Keratinocyte (primary cell): ENCODE measurements around the gene C2CD2L. TPM values are rescaled to one million over a fixed set of nuclear protein-coding genes. Genes with fewer than 3 reads are reported as not detected.

Experiments used
- DNase-seq: peaks from one replicate; pipeline ENCODE4 v3.0.0-alpha.2; 2011; ENCODE audit warnings: low read depth, missing footprints, low spot score
- FAIRE-seq: peaks from 2 replicates; lab custom pipeline; 2011; peaks lifted over from hg19 to GRCh38; lab: Jason Lieb, UNC
- H2AFZ ChIP-seq: 2 replicates; pipeline ENCODE4 v1.6.0; 2012; ENCODE audit warnings: low read length, control low read depth, inconsistent platforms; ENCODE audit not compliant: control insufficient read depth
- H3K27ac ChIP-seq: 2 replicates; pipeline ENCODE4 v1.5.1; 2011; ENCODE audit warnings: low read length; ENCODE audit not compliant: control insufficient read depth, insufficient read depth
- H3K27me3 ChIP-seq: 3 replicates; pipeline ENCODE4 v1.6.0; 2011; ENCODE audit warnings: low read length; ENCODE audit not compliant: control insufficient read depth, insufficient read depth; ENCODE audit errors: extremely low read depth
- H3K36me3 ChIP-seq, 2 experiments: 2 replicates in 1 of 2; 3 replicates in 1 of 2; pipeline ENCODE4 v1.5.1; 2011; ENCODE audit warnings: low read length in 2 of 2, mild to moderate bottlenecking in 1 of 2; ENCODE audit not compliant: control insufficient read depth in 2 of 2, insufficient read depth in 2 of 2; ENCODE audit errors: extremely low read depth in 1 of 2
- H3K4me1 ChIP-seq: 3 replicates; pipeline ENCODE4 v1.5.1; 2011; ENCODE audit warnings: low read length; ENCODE audit not compliant: control insufficient read depth, insufficient read depth; ENCODE audit errors: extremely low read depth
- H3K4me2 ChIP-seq: 3 replicates; pipeline ENCODE4 v1.6.0; 2011; ENCODE audit warnings: low read depth, low read length; ENCODE audit not compliant: control insufficient read depth, insufficient read depth; ENCODE audit errors: extremely low read depth
- H3K4me3 ChIP-seq, 3 experiments: fragments of 200-600 bp in 1 of 3; sonication (generic) in 1 of 3; 2 replicates in 2 of 3; 3 replicates in 1 of 3; pipeline ENCODE4 v1.5.1; 2011 to 2016; ENCODE audit warnings: low read length in 3 of 3, mild to moderate bottlenecking in 3 of 3, control low read depth in 2 of 3, inconsistent platforms in 1 of 3, low read depth in 1 of 3, mixed read lengths in 1 of 3, mixed run types in 1 of 3, moderate library complexity in 1 of 3; ENCODE audit not compliant: control insufficient read depth in 2 of 3, insufficient read depth in 2 of 3; ENCODE audit errors: extremely low read depth in 1 of 3
- H3K79me2 ChIP-seq: 2 replicates; pipeline ENCODE4 v1.6.0; 2012; ENCODE audit warnings: low read length; ENCODE audit not compliant: control insufficient read depth, insufficient read depth
- H3K9ac ChIP-seq: 3 replicates; pipeline ENCODE4 v1.6.0; 2011; ENCODE audit warnings: low read length; ENCODE audit not compliant: control insufficient read depth, insufficient read depth; ENCODE audit errors: extremely low read depth
- H3K9me1 ChIP-seq: 3 replicates; pipeline ENCODE4 v1.6.0; 2011; ENCODE audit warnings: low read length; ENCODE audit not compliant: control insufficient read depth, insufficient read depth; ENCODE audit errors: extremely low read depth
- H3K9me3 ChIP-seq: 2 replicates; pipeline ENCODE4 v1.5.1; 2012; ENCODE audit warnings: low read depth, low read length; ENCODE audit not compliant: control insufficient read depth
- H4K20me1 ChIP-seq: 3 replicates; pipeline ENCODE4 v1.6.0; 2011; ENCODE audit warnings: low read length; ENCODE audit not compliant: control insufficient read depth, insufficient read depth; ENCODE audit errors: extremely low read depth
- CTCF ChIP-seq, 3 experiments: IDR thresholded peaks in 1 of 3; conservative IDR thresholded peaks in 1 of 3; optimal IDR thresholded peaks in 1 of 3; 2 replicates in 2 of 3; 3 replicates in 1 of 3; pipeline versions ENCODE3 to v1.5.1; 2011; ENCODE audit warnings: low read length in 3 of 3, mild to moderate bottlenecking in 3 of 3, moderate library complexity in 2 of 3, control low read depth in 1 of 3, inconsistent platforms in 1 of 3; ENCODE audit not compliant: insufficient read depth in 2 of 3; ENCODE audit errors: extremely low read depth in 1 of 3
- EZH2 ChIP-seq: IDR thresholded peaks from one replicate; pipeline ENCODE4 v1.6.1; 2012; ENCODE audit warnings: inconsistent platforms, mild to moderate bottlenecking, low read length, moderate library complexity
- dilution Hi-C: fragments of 300-500 bp; cut with MboI; formaldehyde crosslinking; loops from one replicate; pipeline ENCODE4 v1.7.0; 2020; ENCODE audit warnings: low sequenced_read_pairs; ENCODE audit not compliant: extremely low pct_ligation_motif_present
- polyA plus RNA-seq, 5 experiments: library from polyadenylated mRNA; depleted of rRNA in 3 of 5; stranded (reverse) in 3 of 5; stranded (forward) in 1 of 5; unstranded in 1 of 5; fragments of >200 nt; gene quantifications; 1 replicate in 1 of 5; 2 replicates in 3 of 5; 3 replicates in 1 of 5; pipeline versions ENCODE4 v1.2.1 to v1.2.3, GENCODE V29; 2011 to 2012; ENCODE audit warnings: missing spikeins in 2 of 5, low read depth in 1 of 5, low replicate concordance in 1 of 5

The C2CD2L gene
- polyA plus RNA-seq, 1 donor (not counting 4 experiments of a cell fraction or from before 2014, with no cell fraction given): 2.9 TPM

GRCh38 chr11:119094816-119095065 lies 12.4 kb upstream of the C2CD2L start:
- Histone ChIP-seq H3K79me2 (peaks cover 37% of the 10 kb centered on the region), H3K4me1 (peaks cover 19% of the 10 kb centered on the region), H3K27me3 (no peaks in the 10 kb centered on the region), H3K9me3 (no peaks in the 10 kb centered on the region), H3K9ac (peak overlapping the region; percentile 81), H3K9me1 (no peaks in the 10 kb centered on the region), H4K20me1 (no peaks in the 10 kb centered on the region), H3K4me3 (peak overlapping the region; percentile 71 to 93 (median 78)), H2AFZ (no peak overlapping the region), H3K36me3 (peaks cover 28 to 45% of the 10 kb centered on the region in 2 experiments), H3K27ac (peak overlapping the region; percentile 73), H3K4me2 (peak overlapping the region; percentile 63)
- FAIRE-seq (no peak), DNase-seq (no peak)
- TF ChIP-seq CTCF (optimal IDR thresholded peaks at IDR 0.05 in 1 of 3, IDR thresholded peaks at IDR 0.05 in 1 of 3, conservative IDR thresholded peaks at IDR 0.05 in 1 of 3; ENCODE audit: extremely low read depth in 1 of 3, insufficient read depth in 2 of 3, low read length in 3 of 3) (peak; percentile 41 to 76 (median 72)), EZH2 (no peak)
- dilution Hi-C loops: no loop called here

GRCh38 chr11:119095066-119095880 lies 11.9 kb upstream of the C2CD2L start:
- Histone ChIP-seq H3K9me1 (no peaks in the 10 kb centered on the region), H3K79me2 (peaks cover 42% of the 10 kb centered on the region), H3K4me1 (peaks cover 24% of the 10 kb centered on the region), H3K4me2 (peak overlapping the region; percentile 63), H2AFZ (peak overlapping the region; percentile 10), H3K27me3 (no peaks in the 10 kb centered on the region), H4K20me1 (no peaks in the 10 kb centered on the region), H3K9me3 (no peaks in the 10 kb centered on the region), H3K9ac (peak overlapping the region; percentile 81), H3K27ac (peak overlapping the region; percentile 73), H3K36me3 (peaks cover 23 to 40% of the 10 kb centered on the region in 2 experiments), H3K4me3 (peak overlapping the region; percentile 71 to 93 (median 78))
- peak; percentile 91 for FAIRE-seq
- dilution Hi-C loops: no loop called here
- peak; percentile 97 for DNase-seq
- TF ChIP-seq EZH2: no peak
- no peak for TF ChIP-seq CTCF (optimal IDR thresholded peaks at IDR 0.05 in 1 of 3, IDR thresholded peaks at IDR 0.05 in 1 of 3, conservative IDR thresholded peaks at IDR 0.05 in 1 of 3; ENCODE audit: extremely low read depth in 1 of 3, insufficient read depth in 2 of 3, low read length in 3 of 3)
